ENCODE data around the gene RGP1. TPM values are rescaled to one million over a fixed set of nuclear protein-coding genes. Genes with fewer than 3 reads are reported as not detected.

Gene RGP1
- total RNA-seq, 1 donor: 17.7 TPM

DNA sequence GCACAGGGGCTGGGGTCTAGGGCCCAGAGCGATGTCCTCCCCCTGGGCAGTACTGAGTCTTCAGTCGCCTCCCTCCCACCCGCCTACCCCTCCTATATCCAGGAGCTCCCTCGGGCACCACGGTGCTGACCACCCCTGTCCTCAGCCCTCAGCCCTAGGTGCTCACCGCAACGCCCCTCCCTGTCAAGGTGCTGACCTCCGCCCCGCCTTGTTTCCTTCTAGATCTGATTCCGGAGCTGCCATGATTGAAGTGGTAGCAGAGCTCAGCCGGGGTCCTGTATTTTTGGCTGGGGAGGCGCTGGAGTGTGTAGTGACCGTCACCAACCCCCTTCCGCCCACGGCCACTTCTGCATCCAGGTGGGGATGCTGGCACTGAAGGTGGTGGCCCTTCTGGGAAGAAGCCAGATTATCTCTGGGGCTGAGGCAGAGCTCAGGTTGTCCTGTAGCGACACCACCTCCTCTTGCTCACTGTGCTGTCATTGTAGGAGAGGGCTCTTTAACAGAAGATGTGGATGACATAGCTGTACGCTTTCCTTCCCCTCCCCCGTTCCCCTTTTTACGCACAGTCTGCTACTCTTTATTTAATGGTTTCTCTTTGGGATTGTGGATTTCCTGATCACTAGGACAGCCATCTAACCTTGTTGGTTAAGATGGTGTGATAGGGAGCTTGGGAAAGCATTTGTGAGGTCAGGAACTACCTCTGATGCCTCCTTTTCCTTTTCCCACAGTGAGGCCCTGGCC lies 598 bp downstream of the RGP1 start:
- peak overlapping the region; percentile 91 for H3K4me3 ChIP-seq (ENCODE audit: low read depth, low read length)
- no peak for TF ChIP-seq CTCF (IDR thresholded peaks at IDR 0.05; ENCODE audit: insufficient read depth, low read depth, low read length)
- no peak for DNase-seq (ENCODE audit: low read depth)

GRCh38 chr9:35750256-35750531 lies 1.1 kb downstream of the RGP1 start:
- DNase-seq (ENCODE audit: low read depth): no peak
- no peak for TF ChIP-seq CTCF (IDR thresholded peaks at IDR 0.05; ENCODE audit: insufficient read depth, low read depth, low read length)
- peak overlapping the region; percentile 91 for H3K4me3 ChIP-seq (ENCODE audit: low read depth, low read length)

- no peak for TF ChIP-seq CTCF (IDR thresholded peaks at IDR 0.05; ENCODE audit: insufficient read depth, low read depth, low read length)
- DNase-seq (ENCODE audit: low read depth): no peak
Measured at GRCh38 chr9:35753466-35753865, 4.4 kb downstream of the RGP1 start.

DNA sequence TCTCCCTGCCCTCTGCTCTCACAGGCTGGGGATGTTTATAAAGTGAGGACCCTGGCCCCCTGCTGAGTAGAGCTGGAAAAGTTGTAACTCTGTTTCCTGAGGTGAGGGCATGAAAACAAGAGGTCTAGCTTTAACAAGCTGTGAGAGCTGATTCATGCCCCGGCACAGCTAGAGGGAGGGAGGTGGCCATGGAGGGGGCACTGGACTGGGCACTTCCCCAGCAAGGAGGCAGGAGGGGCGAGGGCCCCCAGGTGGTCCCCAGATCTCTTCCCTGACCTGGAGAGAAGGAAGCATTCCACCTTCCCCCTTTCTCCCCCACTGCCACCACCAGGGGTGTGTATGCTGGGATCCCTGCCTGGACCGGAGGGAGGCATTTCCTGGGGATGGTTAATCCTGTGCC lies 5.2 kb downstream of the RGP1 start, which contains the start of gene MSMP:
Gene MSMP (minus strand): TSS at position 13 of the 400 bp plus-strand sequence. CDS start 147 bp downstream, outside the sequence.
- H3K4me3 ChIP-seq (ENCODE audit: low read depth, low read length): no peak within 1 kb of the TSS
- DNase-seq (ENCODE audit: low read depth): no peak
- no peak for TF ChIP-seq CTCF (IDR thresholded peaks at IDR 0.05; ENCODE audit: insufficient read depth, low read depth, low read length)

More at GRCh38 chr9:35753466-35753865, 4.4 kb downstream of the RGP1 start:
- no peak overlapping the region for H3K4me3 ChIP-seq (ENCODE audit: low read depth, low read length)

GRCh38 chr9:35755071-35755470 lies 6.0 kb downstream of the RGP1 start:
- TF ChIP-seq CTCF (IDR thresholded peaks at IDR 0.05; ENCODE audit: insufficient read depth, low read depth, low read length): no peak
- DNase-seq (ENCODE audit: low read depth): no peak
- no peak overlapping the region for H3K4me3 ChIP-seq (ENCODE audit: low read depth, low read length)

DNA sequence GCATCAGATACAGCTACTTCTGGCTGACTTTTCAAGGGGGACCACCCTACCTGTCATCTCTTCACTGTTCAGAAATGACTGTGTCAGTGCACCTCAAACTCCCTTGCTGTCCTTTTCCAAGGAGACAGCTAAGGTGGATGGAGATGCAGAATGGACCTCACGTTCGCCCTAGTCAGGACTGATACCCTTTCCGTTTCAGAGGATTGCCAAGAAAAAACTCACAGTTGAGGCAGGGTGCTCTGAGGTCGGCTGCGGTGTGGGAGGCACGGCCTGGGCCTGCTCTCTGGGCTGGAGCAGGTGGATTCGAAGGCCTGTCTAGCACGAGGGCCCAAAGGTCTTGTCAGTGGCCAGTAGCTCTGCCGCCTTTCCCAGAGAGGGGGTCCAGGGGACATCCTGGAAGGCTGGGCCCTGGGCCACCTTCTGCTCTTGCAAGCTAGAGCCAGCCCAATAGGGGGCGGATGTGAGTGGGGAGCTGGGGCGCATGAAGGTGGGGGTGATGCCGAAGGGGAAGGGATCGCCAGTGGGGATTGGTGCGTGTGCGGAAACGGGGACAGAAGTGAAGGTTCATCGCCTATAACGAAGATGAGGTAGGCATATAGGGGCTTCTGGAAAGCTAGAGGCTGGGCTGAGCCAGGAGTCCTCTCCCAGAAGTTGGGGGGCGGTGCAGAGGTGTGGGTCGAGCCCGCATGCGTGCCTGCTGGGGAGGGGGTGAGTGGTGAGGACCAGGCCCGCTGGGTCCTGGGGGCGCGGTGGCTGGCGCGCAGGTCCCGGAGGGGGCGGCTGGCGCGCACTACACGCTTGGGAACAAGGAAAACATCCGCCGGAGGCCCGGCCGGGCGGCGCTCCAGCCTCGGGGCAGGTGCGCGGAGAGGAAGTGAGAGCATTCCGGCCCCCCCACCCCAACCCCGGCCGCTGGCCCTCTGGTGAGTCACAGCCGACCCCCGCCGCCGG lies 7.5 kb downstream of the RGP1 start:
- no peak for DNase-seq (ENCODE audit: low read depth)
- TF ChIP-seq CTCF (IDR thresholded peaks at IDR 0.05; ENCODE audit: insufficient read depth, low read depth, low read length): peak; percentile 48
- H3K4me3 ChIP-seq (ENCODE audit: low read depth, low read length): peak overlapping the region; percentile 50
